ENCODE data around the gene SEMA3C.

DNA sequence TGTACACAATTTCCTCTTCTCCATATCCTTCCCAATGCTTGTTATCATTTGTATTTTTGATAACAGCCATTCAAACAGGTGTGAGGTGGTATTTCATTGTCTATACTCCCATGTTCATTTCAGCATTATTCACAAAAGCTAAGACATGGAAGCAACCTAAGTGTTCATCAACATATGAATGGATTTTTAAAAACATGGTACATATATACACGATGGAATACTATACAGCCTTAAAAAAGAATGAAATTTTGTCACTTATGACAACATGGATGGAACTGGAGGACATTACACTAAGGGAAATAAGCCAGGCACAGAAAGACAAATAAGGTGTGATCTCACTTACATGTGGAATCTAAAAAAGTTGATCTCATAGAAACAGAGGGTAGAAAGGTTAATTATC is 109.3 kb downstream of the SEMA3C start:
- TF ChIP-seq, protein P1, sequence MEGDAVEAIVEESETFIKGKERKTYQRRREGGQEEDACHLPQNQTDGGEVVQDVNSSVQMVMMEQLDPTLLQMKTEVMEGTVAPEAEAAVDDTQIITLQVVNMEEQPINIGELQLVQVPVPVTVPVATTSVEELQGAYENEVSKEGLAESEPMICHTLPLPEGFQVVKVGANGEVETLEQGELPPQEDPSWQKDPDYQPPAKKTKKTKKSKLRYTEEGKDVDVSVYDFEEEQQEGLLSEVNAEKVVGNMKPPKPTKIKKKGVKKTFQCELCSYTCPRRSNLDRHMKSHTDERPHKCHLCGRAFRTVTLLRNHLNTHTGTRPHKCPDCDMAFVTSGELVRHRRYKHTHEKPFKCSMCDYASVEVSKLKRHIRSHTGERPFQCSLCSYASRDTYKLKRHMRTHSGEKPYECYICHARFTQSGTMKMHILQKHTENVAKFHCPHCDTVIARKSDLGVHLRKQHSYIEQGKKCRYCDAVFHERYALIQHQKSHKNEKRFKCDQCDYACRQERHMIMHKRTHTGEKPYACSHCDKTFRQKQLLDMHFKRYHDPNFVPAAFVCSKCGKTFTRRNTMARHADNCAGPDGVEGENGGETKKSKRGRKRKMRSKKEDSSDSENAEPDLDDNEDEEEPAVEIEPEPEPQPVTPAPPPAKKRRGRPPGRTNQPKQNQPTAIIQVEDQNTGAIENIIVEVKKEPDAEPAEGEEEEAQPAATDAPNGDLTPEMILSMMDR (IDR thresholded peaks at IDR 0.05) = no peak
- TF ChIP-seq POLR2AphosphoS5 (IDR thresholded peaks at IDR 0.05) = no peak

All from stomach (tissue), 4 donors.